Hypothalamus (tissue), 51 donors: ENCODE data around the gene CASS4.
"Not testable (repeated sequence)": the region's sequence is repeated elsewhere in the genome, so short reads cannot be mapped to it uniquely, and the experiment has no call there.

Experiments
- DNase-seq, 51 donors: peaks; one replicate each; lab custom pipeline; 2025; lab: John Stamatoyannopoulos, UW

CASS4 gene

GRCh38 chr20:56391596-56392131 lies 20.4 kb upstream of the CASS4 start:
- peak in 1 of 51 donors; percentile 46 for DNase-seq

- DNase-seq: peak; percentile 89 to 99 (median 97)
These were observed 19.8 kb upstream of the CASS4 start, which contains the start of the genes AURKA and CSTF1 for GRCh38 chr20:56392132-56392880. AURKA (minus strand) TSS chr20:56392215; CDS start chr20:56388197, 4,018 bp downstream. CSTF1 (plus strand) TSS chr20:56392645; CDS start chr20:56395553, 2,908 bp downstream.

- DNase-seq: no peak
These were observed 19.1 kb upstream of the CASS4 start for GRCh38 chr20:56392881-56393482.

- no peak for DNase-seq
These were observed 18.4 kb upstream of the CASS4 start for GRCh38 chr20:56393653-56394052.

- DNase-seq: no peak
These were observed 16.9 kb upstream of the CASS4 start for GRCh38 chr20:56395166-56395565.

GRCh38 chr20:56400001-56400640 lies 11.9 kb upstream of the CASS4 start:
- DNase-seq: peak in 18 of 51 donors; percentile 7 to 65 (median 21)

- DNase-seq: no peak
These were observed 8.6 kb upstream of the CASS4 start for GRCh38 chr20:56403465-56403864.

GRCh38 chr20:56405356-56405755 lies 6.7 kb upstream of the CASS4 start:
- DNase-seq: not testable (repeated sequence)

- DNase-seq: no peak
These were observed 5.2 kb upstream of the CASS4 start for GRCh38 chr20:56406910-56407309.

- DNase-seq: no peak
These were observed 2.5 kb upstream of the CASS4 start for GRCh38 chr20:56409521-56409920.

- no peak for DNase-seq
These were observed 2.1 kb upstream of the CASS4 start for GRCh38 chr20:56409956-56410355.

- not testable (repeated sequence) for DNase-seq
These were observed 773 bp upstream of the CASS4 start for GRCh38 chr20:56411287-56411686.

GRCh38 chr20:56412473-56412790 lies 372 bp downstream of the CASS4 start:
- no peak for DNase-seq

- DNase-seq: no peak
These were observed 889 bp downstream of the CASS4 start for GRCh38 chr20:56412949-56413348.

- no peak for DNase-seq
These were observed 3.0 kb downstream of the CASS4 start for GRCh38 chr20:56414842-56415765.

- DNase-seq: no peak
These were observed 5.3 kb downstream of the CASS4 start for GRCh38 chr20:56417402-56417801.

- no peak for DNase-seq
These were observed 5.9 kb downstream of the CASS4 start for GRCh38 chr20:56417911-56418310.

GRCh38 chr20:56418385-56418861 lies 6.4 kb downstream of the CASS4 start:
- no peak for DNase-seq

- no peak for DNase-seq
These were observed 8.0 kb downstream of the CASS4 start for GRCh38 chr20:56420028-56420427.
